Measurements from ENCODE around the gene KCNA3.

KCNA3 gene

DNA sequence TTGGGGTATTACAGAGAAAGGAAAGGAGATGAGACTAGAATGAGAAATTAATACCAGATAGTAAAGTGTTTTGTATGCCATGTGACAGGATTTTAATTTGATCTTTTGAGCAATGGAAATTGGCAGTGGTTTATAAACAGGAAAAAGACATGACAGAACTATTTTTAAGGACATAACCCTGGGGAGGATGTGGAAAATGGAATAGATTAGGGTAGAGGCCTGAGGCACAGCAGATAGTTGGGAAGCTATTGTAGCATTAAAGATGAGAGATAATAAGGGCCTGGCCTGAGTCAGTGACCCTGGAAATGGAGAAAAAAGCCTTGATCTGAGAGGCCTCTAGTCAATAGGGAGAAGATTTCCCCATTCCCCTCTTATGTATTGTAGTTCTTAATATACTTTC, 22.1 kb upstream of the KCNA3 start:
- DNase-seq (ENCODE audit: low spot score): no peak

DNA sequence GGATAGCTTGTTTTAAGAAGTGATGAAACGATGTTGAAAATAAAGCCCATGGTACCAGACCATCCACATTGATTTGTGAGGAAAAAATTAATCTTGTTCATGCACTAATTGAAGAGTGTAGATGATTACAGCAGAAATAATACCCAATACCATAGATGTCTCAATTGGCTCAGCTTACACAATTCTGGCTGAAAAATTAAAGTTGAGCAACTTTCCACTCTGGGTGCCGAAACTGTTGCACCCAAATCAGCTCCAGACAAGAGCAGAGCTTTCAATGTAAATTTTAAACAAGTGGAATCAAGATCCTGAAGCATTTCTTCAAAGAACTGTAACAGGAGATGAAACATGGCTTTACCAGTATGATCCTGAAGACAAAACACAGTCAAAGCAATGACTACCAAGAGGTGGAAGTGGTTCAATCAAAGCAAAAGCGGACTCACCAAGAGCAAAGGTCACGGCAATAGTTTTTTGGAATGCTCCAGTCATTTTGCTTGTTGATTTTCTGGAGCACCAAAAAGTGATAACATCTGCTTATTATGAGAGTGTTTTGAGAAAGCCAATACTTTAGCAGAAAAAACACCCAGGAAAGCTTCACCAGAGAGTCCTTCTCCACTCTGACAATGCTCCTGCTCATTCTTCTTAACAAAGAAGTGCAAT, 16.1 kb upstream of the KCNA3 start:
- DNase-seq (ENCODE audit: low spot score): no peak
- H3K27ac ChIP-seq: no peak overlapping the region
- H3K4me3 ChIP-seq: no peak overlapping the region
- TF ChIP-seq, protein P1, sequence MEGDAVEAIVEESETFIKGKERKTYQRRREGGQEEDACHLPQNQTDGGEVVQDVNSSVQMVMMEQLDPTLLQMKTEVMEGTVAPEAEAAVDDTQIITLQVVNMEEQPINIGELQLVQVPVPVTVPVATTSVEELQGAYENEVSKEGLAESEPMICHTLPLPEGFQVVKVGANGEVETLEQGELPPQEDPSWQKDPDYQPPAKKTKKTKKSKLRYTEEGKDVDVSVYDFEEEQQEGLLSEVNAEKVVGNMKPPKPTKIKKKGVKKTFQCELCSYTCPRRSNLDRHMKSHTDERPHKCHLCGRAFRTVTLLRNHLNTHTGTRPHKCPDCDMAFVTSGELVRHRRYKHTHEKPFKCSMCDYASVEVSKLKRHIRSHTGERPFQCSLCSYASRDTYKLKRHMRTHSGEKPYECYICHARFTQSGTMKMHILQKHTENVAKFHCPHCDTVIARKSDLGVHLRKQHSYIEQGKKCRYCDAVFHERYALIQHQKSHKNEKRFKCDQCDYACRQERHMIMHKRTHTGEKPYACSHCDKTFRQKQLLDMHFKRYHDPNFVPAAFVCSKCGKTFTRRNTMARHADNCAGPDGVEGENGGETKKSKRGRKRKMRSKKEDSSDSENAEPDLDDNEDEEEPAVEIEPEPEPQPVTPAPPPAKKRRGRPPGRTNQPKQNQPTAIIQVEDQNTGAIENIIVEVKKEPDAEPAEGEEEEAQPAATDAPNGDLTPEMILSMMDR (IDR thresholded peaks at IDR 0.05): no peak

More for the DNA sequence above, 22.1 kb upstream of the KCNA3 start:
- Histone ChIP-seq H3K4me3 (no peak overlapping the region), H3K27ac (no peak overlapping the region)
- TF ChIP-seq, protein P1 (IDR thresholded peaks at IDR 0.05): no peak

DNA sequence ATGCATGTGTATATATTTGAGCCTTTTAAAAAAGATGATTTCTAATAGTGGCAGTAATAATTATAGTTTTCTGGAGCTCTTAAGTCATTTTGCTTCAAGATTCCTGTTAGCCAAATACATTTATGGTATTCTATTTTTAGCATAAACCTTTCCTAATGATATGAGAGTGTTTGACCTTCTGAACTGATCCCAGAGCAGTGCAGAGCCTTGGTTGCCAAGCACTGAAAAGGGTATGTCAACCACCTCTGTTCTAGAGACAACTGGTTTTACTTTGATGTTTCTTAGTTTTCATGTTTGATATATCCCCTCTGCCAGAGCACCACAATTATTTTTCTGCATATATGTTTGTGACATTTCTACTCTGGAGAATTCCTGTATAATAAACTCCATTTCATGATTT, 15.1 kb upstream of the KCNA3 start:
- no peak for DNase-seq (ENCODE audit: low spot score)
- TF ChIP-seq, protein P1 (IDR thresholded peaks at IDR 0.05): no peak
- no peak overlapping the region for H3K4me3 ChIP-seq
- H3K27ac ChIP-seq: no peak overlapping the region

DNA sequence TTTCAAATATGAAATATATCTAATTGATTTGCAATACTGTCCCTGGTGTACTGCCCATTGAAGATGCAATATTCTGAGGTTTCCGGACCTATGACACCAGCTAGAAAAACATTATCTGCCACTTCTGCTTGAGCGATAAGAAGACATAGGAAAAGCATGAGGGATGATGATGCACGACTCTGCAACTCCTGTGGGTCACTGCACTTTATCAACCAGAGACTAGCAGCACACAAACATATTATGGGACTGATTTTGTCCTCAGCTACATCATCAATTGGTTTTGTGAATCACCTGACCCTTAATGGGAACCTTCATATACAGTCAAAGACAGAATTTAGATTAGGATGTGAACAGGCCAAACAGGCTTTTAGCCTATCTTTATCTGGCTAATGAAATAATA, 13.8 kb upstream of the KCNA3 start:
- no peak overlapping the region for H3K4me3 ChIP-seq
- TF ChIP-seq, protein P1 (IDR thresholded peaks at IDR 0.05): no peak
- H3K27ac ChIP-seq: no peak overlapping the region
- no peak for DNase-seq (ENCODE audit: low spot score)

DNA sequence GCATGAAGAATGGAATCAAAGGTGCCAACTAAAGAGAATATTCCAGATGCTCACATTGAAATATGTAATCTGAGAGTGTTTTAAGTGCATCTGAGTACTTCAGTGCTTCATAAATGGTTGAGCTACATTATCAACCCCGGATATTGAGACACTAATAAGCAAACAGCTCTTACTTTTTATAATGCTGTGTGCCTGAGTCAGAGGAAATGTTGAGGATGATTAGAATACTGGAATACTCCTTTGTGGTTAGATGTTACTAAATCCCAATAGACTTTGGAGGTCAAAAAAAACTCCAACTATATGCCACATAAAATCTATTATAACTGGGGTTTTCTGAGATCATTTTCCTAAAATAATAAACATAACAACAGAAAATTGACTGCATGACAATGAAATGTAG, 12.5 kb upstream of the KCNA3 start:
- TF ChIP-seq, protein P1 (IDR thresholded peaks at IDR 0.05): no peak
- H3K4me3 ChIP-seq: no peak overlapping the region
- H3K27ac ChIP-seq: no peak overlapping the region
- DNase-seq (ENCODE audit: low spot score): no peak

DNA sequence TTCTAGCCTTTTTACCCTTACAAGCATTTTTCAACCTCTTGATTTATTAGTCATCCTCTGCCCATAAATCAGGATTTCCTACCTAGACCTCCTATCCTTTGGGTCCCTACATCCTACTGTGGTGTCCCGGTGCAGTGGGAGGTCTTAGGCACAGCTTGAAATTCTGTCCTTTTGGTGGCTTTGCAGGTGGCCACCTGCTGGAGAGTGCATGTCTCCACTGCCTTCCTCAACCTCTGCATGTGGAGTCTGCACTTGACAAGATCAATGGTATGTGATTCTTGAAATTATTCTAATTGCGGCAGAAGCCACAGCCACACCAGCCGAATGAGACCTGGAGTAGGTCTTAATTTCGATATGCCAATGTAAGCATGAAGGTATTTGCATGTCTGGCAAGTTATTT, 11.4 kb upstream of the KCNA3 start:
- DNase-seq (ENCODE audit: low spot score): no peak
- H3K4me3 ChIP-seq: no peak overlapping the region
- TF ChIP-seq, protein P1 (IDR thresholded peaks at IDR 0.05): no peak
- no peak overlapping the region for H3K27ac ChIP-seq

DNA sequence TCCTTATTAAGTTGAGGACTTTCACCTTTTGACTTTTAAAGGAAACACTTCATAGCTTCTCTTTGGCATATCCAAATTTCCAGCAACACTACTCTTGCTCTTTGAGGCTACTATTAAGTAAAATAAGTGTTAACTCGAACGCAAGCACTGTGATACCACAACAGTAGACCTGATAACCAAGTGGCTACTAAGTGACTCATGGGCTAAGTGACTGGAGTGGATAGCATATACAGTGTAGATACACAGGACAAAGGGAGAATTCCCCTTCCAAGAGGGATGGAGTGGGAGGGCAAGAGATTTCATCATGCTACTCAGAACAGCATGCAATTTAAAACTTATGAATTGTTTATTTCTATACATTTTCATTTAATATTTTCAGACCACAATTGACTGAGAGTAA, 9.8 kb upstream of the KCNA3 start:
- no peak overlapping the region for H3K27ac ChIP-seq
- no peak overlapping the region for H3K4me3 ChIP-seq
- TF ChIP-seq, protein P1 (IDR thresholded peaks at IDR 0.05): no peak
- DNase-seq (ENCODE audit: low spot score): no peak
